IPS-NIHi11 (cell line): Measurements from ENCODE around the gene SHISA5.
"Not testable (repeated sequence)": the region's sequence is repeated elsewhere in the genome, so short reads cannot be mapped to it uniquely, and the experiment has no call there.

ENCODE experiments used
- DNase-seq: peaks from one replicate; pipeline ENCODE4 v3.0.0; 2012; ENCODE audit warnings: mixed read lengths, low spot score

Gene SHISA5, protein sequence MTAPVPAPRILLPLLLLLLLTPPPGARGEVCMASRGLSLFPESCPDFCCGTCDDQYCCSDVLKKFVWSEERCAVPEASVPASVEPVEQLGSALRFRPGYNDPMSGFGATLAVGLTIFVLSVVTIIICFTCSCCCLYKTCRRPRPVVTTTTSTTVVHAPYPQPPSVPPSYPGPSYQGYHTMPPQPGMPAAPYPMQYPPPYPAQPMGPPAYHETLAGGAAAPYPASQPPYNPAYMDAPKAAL

DNA sequence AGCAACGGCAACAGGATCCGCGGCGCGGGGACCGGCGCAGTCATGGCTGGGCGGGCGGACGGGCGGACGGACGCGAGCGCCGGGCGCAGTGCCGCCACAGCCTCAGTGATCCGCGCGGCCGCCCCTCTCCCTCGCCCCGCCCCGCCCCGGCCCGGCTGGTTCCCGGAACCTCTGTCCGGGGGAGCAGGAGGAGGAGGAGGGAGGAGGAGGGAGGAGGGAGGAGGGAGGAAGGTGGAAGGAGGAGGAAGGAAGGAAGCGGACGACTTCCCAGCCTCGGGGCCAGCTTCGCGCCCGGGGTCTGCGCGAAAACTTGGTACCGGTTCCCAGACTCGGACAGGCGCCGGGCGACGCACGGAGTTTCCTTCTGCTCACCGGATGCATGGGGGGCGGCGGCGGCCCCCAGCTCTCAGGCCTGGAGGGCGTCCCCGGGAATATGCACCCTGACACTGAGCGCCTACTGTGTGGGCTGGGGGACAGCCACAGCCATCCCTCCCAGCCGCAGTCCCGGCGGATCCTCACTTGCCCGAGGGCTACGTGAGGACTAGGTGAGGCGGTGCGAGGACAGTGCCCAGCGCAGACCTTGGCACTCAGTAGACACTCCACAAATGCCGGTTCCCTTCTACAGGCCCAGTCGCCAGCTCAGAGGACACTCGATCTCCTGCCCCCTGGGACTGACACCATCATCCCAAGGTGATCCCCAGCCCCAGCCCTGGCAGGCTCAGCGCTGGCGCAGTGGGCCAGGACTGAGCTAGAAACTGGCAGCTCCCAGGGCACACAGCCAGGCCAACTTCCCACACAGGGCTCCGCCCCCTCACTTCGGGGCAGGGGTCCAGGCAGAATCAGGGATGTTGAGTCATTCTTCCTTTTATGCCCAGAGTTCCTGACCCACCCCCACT is at the start of gene SHISA5:
SHISA5 (minus strand) TSS at position 124 of the 896 bp plus-strand sequence; CDS start at position 44, 80 bp downstream.
- peak; percentile 83 for DNase-seq

DNA sequence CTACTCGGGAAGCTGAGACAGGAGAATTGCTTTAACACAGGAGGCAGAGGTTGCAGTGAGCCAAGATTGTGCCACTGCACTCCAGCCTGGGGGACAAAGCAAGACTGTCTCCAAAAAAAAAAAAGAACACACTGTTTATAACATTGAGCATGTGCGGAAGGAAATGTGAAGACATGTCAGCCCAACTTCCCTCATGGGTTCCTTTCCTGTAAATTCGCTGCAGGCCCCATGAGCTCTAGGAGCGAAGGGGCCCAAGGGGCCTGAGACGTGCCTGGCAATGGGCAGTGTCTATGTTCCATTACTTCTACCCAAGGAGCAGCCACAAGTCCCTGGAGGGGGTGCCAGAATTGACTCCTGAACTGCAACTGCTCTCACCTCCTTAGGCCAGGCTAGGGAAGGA is 49.4 kb upstream of the SHISA5 start:
- no peak for DNase-seq

DNA sequence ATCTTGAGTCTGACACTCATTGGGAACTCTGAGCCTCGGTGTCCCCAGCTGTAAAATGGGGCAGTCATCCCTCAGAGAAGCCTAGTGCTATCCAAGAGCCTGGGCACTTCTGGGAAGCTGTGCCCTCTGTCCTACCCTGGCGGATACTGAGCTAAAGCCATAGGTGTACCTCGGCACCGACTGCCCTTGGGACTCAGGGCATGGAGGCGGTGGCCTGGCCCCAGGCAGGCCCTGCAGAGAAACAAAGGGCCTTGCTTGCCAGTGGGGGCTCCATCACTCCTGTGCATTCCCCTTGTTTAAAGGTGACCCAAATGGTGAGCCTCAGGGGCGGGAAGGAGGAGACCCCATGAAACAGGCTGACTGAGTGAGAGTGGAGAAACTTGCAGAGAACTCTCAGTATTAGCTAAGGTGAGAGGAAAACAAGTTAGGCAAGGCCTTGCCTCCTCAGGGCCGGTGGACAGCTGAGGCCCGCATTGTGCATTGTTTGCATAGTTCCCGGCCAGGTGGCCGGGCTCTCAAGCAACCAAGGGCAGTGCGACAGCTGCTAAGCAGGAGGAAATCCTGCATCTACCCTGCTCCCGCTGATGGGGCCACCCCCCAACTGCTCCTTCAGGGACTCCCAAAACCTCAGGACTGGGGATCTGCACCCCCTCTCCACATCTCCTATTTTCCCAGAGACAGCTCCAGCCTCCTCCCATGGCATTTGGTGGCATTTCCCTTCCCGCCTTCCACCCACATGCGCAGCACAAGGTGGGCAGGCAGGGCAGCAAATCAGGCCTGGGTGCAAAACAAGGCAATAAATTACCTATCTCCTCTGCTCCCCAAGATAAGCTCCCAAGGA is 48.4 kb upstream of the SHISA5 start:
- DNase-seq = no peak

DNA sequence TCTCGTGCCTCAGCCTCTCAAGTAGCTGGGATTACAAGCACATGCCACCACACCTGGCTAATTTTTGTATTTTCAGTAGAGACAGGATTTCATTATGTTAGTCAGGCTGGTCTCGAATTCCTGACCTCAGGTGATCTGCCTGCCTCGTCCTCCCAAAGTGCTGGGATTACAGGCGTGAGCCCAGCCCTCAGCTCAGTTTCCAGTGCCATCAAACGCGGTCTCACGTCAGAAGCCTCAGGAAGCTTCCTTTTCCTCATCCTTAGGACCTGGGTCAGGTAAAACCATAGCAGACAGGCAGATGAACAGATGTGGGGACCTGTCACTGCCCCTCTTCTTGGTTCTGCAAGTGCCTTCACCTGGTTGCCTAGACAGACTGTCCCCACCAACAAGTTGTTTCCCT is 47.7 kb upstream of the SHISA5 start:
- not testable (repeated sequence) for DNase-seq

DNA sequence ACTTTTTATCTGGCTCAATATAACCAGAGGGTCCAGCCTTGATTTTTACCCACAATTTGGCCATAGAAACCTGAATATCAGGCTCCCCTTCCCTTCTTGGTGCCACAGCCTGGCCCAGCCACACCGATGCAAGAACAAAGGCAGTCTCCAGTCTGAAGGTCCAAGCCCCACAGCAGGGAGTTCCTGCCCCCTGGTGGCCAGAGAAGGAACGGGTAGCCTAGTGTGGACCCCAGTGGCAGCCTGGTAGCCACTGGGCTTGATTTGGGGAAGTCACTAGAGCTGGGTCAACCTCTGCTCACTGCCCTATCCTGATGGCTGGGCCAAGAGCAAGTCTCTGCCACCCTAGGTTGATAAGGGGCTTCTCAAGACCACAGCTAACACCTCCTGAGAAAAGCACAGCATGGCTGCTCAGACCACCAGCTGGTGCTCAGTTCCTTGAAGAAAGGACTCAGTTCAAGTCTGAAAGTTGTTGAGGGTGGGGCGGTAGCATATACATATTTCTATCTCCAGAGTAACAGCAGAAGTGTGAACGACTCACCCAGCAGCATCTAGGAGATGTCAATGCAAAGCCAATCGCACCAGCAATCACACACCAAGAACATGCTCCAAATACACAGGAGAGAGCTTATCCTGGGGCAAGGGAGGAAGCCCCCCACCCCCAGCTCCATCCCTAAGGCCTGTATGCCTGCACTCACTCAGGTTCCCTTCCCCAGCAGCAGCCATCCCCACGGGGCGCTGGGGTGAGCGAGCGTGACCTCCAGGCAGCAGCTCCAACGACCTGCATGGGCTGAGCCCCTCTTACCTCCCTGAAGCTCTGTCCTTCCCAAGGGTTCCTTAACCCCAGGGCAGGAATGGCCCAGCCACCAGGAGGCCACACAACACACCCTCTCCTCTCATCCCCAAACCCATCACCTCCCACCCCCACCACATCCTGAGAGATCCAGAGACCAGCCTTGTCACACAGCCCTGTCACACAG is 45.0 kb upstream of the SHISA5 start:
- peak; percentile 88 for DNase-seq

DNA sequence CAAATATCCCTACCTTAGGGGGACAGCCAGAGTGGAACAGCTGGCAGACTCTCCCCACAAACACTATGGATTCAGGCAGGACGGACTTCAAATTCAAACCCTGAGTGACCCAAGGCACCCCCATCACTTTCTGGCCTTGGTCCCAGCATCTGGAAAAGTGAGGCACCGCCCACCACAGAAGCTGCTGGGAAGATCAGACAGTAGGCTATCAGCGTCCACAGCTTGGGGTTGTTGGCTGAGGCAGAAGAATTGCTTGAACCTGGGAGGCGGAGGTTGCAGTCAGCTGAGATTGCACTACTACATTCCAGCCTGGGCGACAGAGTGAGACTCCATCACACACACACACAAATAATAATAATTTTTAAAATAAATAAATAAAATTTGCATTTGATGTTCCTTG is 44.2 kb upstream of the SHISA5 start:
- no peak for DNase-seq

DNA sequence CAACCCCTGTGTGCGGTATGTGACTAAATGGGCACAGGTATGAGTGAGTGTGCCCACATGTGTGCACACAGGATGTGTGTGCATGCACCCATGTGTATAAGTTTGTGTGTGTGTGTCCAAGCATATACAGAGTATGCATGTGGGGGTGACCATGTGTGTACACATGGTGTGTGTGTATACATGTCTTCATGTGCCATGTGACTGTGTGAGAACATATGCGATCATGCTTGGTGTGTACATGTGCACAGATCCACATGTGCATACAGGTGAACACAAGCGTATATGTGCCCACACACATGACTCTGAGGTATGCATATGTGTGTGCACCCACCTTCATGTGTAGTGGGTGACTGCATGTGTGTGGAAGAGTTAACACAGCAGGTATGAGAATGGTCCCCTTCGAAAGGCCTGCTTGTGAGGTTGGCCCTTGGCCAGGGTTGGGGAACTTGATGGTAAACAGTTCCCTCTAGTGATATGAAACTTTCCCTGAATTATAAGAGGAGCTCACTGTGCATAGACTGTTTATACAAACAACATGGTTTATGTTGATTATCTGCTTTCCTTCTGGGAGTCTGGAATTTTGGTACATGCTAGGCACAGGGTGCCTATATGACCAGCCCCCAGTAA is 42.3 kb upstream of the SHISA5 start:
- no peak for DNase-seq

DNA sequence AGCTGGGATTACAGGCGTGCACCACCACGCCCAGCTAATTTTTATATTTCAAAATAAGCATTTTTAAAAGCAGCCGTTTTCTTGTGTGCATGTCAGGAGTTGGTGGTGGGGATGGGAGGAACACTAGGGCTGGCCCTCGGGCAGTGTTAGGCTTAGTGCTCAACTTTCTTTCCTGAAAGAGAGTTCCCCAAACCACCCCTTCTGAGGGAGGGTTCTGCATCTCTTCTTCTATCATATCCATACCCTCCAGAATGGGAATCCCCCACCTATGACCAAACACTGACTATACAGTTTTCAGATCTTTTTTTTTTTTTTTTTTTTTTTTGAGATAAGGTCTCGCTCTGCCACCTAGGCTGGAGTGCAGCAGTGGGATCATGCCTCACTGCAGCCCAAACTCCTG is 40.2 kb upstream of the SHISA5 start:
- no peak for DNase-seq

DNA sequence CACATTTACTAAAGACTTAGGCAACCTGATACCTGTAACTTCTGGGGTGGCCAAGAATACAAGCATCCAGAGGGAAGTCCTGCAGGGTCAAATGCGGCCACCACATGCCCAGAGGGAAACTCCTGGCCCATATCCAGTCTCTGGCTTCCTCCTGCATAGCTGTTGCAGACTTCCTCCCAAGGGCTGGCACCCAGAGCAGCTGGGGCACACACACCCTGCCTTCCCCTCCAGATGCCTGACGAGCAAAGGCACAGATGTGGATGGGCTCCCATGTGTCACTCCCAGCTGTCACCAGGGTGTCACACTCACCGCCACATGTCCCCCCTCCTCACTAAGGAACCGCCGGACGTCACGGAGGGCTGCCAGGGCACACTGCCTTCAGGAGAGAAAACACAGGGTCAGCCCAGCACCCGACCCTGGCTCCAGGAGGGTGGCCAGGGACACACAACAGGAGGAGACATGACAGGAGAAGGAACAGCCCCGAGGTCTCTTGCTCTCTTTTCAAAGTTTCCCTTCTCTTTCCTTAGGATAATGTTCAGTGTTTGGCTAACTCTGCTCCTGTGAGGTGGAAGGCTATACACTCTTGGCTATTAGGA is 39.4 kb upstream of the SHISA5 start:
- DNase-seq = no peak

DNA sequence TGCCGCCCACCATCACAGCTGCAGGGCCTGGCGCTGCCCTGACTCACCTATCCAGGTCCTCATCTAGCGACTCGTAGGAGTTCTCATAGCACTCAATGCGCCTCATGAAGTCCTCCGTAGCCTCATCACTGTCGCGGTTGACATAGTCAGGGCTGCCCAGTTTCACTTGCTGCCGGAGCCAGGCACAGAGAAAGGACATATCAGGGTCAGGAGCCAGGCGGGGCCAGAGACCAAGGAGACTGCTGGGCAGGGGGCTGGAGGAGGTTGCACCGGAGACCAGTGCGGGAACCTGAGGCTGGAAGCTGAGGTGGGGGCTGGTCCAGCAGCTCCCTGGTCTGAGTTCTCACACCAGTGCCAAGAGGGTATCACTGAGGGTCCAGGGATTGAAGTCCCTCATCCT is 34.5 kb upstream of the SHISA5 start:
- DNase-seq = no peak

DNA sequence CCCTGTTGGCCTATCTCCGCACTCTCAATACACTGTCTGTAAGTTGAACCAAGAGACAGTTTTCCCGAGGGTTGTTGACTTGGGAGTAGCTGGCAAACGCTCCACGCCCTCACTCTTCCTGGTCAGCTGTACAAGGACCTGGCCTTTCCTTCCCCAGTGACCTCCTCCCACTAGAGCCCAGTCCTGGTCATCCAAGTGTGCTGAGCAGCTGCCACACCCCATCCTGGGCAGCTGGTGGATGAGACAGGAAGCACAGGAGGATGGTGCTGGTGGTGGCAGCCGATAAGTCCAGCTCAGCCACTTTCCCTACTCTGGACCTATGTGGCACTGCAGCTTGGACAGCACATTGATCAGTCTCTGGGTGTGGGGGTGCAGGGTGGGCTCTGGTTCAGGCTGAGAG is 32.8 kb upstream of the SHISA5 start:
- DNase-seq = no peak

DNA sequence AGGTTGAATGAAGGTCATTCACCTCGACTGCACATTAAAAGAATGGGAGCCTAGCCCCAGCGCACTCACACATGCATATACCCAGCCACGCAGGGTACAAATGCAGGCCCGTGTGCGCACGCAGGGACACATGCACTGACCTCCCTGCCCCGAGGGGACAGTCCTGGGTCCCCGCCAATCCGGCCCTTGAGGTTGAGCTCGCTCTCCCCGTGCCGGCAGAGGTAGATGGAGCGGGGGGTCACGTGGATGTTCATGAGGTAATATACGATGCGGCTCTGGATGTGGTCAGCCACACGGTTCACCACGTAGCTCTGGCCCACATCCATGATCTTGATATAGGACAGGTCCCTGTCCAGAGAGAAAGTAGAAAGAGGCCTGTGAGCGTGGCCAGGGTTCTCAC is 32.1 kb upstream of the SHISA5 start:
- DNase-seq = no peak

DNA sequence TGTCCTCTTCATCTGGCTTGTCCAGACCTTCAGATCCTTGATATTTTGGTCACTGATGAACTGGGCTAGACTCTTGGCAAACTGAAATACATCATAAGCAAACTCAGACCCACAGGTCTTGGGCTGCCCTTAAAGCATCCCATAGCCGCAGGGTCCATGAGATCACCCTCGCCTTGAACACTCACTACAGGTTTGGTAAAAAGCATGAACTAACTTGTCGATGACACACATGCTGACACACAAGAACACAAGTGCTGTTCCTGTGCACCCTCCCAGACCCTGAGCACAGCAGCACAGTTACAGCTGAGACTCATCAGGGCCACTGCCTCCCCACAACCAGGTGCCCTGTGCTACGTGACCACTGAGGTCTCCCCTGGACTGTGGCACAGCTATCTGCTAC is 31.6 kb upstream of the SHISA5 start:
- DNase-seq = no peak

DNA sequence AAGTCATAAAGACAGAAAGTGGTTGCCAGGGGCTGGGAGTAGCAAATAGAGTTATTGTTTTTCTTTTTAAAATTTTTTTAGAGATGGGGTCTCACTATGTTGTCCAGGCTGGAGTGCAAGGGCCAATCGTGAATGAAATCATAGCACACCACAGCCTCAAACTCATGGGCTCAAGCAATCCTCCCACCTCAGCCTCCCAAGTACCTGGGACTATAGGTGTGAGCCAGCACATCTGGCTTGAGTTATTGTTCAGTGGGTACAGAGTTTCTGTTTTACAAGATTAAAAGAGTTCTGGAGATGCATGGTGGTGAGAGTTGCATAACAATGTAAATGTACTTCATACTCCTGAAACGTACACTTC is 29.0 kb upstream of the SHISA5 start:
- no peak for DNase-seq

DNA sequence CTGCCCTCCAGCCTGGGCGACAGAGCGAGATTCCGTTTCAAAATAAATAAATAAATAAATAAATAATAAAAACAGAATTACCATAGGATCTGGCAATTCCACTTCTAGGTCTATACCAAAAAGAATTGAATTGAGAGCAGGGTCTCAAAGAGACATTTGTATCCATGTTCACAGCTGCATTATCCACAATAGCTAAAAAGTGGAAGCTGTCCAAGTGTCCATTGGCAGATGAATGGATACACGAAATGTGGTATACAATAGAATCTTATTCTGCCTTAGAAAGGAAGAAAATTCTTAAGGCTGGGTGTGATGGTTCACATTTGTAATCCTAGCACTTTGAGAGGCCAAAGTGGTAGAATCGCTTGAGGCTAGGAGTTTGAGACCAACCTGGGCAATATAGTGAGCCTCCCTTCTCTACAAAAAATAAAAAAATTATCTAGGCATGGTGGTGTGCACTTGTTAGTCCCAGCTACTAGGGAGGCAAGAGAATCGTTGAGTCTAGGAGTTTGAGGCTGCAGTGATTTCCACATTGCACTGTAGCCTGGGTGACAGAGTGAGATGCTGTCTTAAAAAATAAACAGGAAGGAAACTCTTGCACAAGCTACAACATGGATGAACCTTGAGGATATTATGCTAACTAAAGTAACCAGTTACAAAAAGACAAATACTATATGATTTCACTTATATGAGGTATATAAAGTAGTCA is 28.4 kb upstream of the SHISA5 start:
- no peak for DNase-seq

DNA sequence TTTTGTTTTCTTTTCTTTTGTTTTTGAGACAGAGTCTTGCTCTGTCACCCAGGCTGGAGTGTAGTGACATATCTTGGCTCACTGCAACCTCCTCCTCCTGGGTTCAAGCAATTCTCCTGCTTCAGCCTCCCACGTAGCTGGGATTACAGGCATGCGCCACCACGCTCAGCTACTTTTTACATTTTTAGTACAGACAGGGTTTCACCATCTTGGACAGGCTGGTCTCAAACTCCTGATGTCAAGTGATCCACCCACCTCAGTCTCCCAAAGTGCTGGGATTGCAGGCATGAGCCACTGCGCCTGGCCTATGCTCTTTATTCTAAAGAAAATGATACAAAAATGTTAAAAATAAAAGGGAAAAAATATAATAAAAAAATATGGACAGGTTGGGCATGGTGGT is 26.7 kb upstream of the SHISA5 start:
- not testable (repeated sequence) for DNase-seq

DNA sequence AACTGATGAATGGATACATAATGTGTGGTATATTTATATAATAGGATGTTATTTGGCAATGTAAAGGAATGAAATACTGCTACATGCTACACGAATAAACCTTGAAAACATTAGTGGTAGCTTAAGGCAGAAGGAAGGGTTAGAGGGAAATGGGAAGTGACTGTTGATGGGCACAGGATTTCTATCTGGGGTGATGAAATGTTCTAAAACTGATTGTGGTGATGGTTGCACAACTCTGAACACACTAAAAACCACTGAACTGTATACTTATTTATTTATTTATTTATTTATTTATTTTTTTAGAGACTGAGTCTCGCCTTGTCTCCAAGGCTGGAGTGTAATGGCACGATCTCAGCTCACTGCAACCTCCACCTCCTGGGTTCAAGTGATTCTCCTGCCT is 24.8 kb upstream of the SHISA5 start:
- DNase-seq = no peak

DNA sequence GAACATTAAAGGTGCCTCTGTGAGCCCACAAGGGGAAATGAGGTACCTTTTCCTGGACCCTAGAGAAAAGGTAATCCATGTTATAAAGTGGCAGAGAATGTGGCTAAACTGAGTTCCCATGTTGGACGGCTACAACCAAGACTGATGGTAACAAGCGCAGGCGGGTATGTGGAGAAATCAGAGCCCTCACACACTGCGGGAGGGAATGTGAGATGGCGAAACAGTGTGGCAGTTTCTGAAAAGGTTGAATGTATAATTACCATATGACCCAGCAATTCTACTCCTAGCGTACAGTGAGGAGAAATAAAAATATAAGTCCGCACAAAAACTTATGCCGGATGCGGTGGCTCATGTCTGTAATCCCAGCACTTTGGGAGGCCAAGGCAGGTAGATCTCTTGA is 24.1 kb upstream of the SHISA5 start:
- no peak for DNase-seq

DNA sequence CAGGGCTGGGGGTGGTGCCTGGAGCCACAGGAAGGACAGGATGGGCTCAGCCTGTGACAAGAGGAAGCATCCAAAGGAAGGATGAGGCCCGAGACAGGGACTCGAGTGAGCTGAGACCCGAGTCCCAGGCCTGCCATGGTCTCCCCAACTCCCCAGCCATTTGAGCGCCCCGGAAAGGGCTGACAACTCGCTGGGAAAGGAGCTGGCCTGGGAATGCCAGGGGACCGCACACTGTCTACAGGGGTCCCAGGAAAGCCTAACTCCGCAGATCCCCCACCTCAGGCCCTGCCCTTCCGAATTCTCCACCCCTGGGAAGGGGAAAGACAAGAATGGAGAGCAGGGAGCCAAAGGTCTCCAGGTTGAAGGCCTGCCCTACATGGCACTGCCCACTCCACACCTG is 21.0 kb upstream of the SHISA5 start:
- no peak for DNase-seq

DNA sequence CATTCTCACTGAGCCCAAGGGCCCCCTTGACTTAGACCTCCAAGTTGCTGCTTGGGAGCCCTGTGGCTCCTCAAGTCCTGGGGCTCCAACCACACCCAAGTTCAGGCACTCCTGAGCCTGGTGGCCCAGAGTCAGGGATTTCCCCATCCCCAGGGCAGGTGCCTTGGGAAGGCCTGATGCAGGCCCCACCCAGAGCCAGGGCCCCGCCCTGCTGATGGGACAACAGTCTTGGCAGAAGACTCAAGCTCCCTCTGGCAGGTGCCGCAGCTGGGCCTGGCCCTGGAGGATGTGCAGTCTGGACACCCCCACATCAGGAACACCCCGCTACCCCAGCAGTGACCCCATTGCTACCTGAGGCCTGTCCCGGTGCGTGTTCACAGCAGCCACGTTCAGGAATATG is 17.7 kb upstream of the SHISA5 start:
- DNase-seq = peak; percentile 5
